GM18517 (cell line): ENCODE data around the gene MALL.
"Not testable (repeated sequence)": the region's sequence is repeated elsewhere in the genome, so short reads cannot be mapped to it uniquely, and the experiment has no call there.

Experiments used
- ATAC-seq: cut with Tn5 transposase; IDR thresholded peaks from one replicate; pipeline ENCODE4 v1.9.1; 2021; ENCODE audit warnings: mild to moderate bottlenecking, moderate library complexity; ENCODE audit not compliant: unreplicated experiment

The MALL gene

GRCh38 chr2:110115291-110116032 lies at the start of gene MALL:
Gene MALL, minus strand, starts transcription at chr2:110115822. Its CDS starts 30 bp downstream, at chr2:110115792.
- no peak for ATAC-seq

GRCh38 chr2:110157153-110157793 lies 41.7 kb upstream of the MALL start:
- ATAC-seq, result peak; percentile 64

- ATAC-seq, result not testable (repeated sequence)
Measured at GRCh38 chr2:110154828-110155227, 39.2 kb upstream of the MALL start.

GRCh38 chr2:110154188-110154587 lies 38.6 kb upstream of the MALL start:
- ATAC-seq, result not testable (repeated sequence)

GRCh38 chr2:110153416-110153815 lies 37.8 kb upstream of the MALL start:
- no peak for ATAC-seq

GRCh38 chr2:110152943-110153342 lies 37.3 kb upstream of the MALL start:
- ATAC-seq, result no peak

- ATAC-seq, result no peak
Measured at GRCh38 chr2:110149330-110150220, 34.0 kb upstream of the MALL start.

GRCh38 chr2:110146945-110147332 lies 31.3 kb upstream of the MALL start:
- no peak for ATAC-seq

GRCh38 chr2:110146183-110146944 lies 30.7 kb upstream of the MALL start:
- ATAC-seq, result no peak

- no peak for ATAC-seq
Measured at GRCh38 chr2:110143982-110144381, 28.4 kb upstream of the MALL start.

- no peak for ATAC-seq
Measured at GRCh38 chr2:110140401-110140800, 24.8 kb upstream of the MALL start.

- ATAC-seq, result no peak
Measured at GRCh38 chr2:110134025-110134424, 18.4 kb upstream of the MALL start.

GRCh38 chr2:110131166-110131565 lies 15.5 kb upstream of the MALL start:
- ATAC-seq, result no peak

- no peak for ATAC-seq
Measured at GRCh38 chr2:110130757-110131156, 15.1 kb upstream of the MALL start.

GRCh38 chr2:110126906-110127305 lies 11.3 kb upstream of the MALL start:
- no peak for ATAC-seq

GRCh38 chr2:110126086-110126773 lies 10.6 kb upstream of the MALL start:
- ATAC-seq, result no peak

GRCh38 chr2:110124939-110125691 lies 9.5 kb upstream of the MALL start:
- ATAC-seq, result no peak

- ATAC-seq, result no peak
Measured at GRCh38 chr2:110124038-110124825, 8.6 kb upstream of the MALL start.

GRCh38 chr2:110121592-110121991 lies 6.0 kb upstream of the MALL start:
- no peak for ATAC-seq
